Smooth muscle cell of the pulmonary artery (primary cell): ENCODE measurements around the gene AP1G2. TPM values are rescaled to one million over a fixed set of nuclear protein-coding genes. Genes with fewer than 3 reads are reported as not detected.

Experiments used
- total RNA-seq: library from RNA; depleted of rRNA; stranded (reverse); fragments of >200 nt; gene quantifications from 2 replicates; pipeline ENCODE4 v1.2.3, GENCODE V29; 2014

Gene AP1G2
- total RNA-seq: 10.2 and 10.6 TPM in 2 replicates

GRCh38 chr14:23567186-23568020, at the start of gene AP1G2:
Gene AP1G2, minus strand, starts transcription at chr14:23567791. Its CDS starts 477 bp downstream, at chr14:23567314.

GRCh38 chr14:23578560-23579310, 11.1 kb upstream of the AP1G2 start, which contains the start of gene JPH4:
Gene JPH4, minus strand, starts transcription at chr14:23578790. Its CDS starts 1,337 bp downstream, at chr14:23577453.

GRCh38 chr14:23555882-23556699, 11.5 kb downstream of the AP1G2 start, which contains the start of gene THTPA:
Gene THTPA, plus strand, starts transcription at chr14:23556271. Its CDS starts 487 bp downstream, at chr14:23556758.

GRCh38 chr14:23551266-23552028, 16.1 kb downstream of the AP1G2 start, which contains the start of gene ZFHX2:
Gene ZFHX2, minus strand, starts transcription at chr14:23551765. Its CDS starts 16,440 bp downstream, at chr14:23535325.

Other genes with a start within 250 kb of the AP1G2 start
- 59.7 and 77.2 TPM in 2 replicates for gene PABPN1, start 246.3 kb downstream of the AP1G2 start, total RNA-seq
- 31.1 and 46.3 TPM in 2 replicates for gene SLC22A17, start 214.9 kb downstream of the AP1G2 start, total RNA-seq
- gene EFS, start 202.6 kb downstream of the AP1G2 start, total RNA-seq: 4.7 and 15.0 TPM in 2 replicates
- gene IL25, start 195.0 kb downstream of the AP1G2 start, total RNA-seq: not detected in 2 replicates
- 0.17 and 0.65 TPM in 2 replicates for gene CMTM5, start 190.7 kb downstream of the AP1G2 start, total RNA-seq
- not detected in 2 replicates for gene MYH6, start 159.5 kb downstream of the AP1G2 start, total RNA-seq
- not detected in 2 replicates for gene MYH7, start 132.1 kb downstream of the AP1G2 start, total RNA-seq
- gene NGDN, start 98.1 kb downstream of the AP1G2 start, total RNA-seq: 28.5 and 31.1 TPM in 2 replicates
- 0.52 and 0.83 TPM in 2 replicates for gene ZFHX2, start 16.0 kb downstream of the AP1G2 start, total RNA-seq
- 25.5 and 26.2 TPM in 2 replicates for gene THTPA, start 11.5 kb downstream of the AP1G2 start, total RNA-seq
- gene JPH4, start 11.0 kb upstream of the AP1G2 start, total RNA-seq: not detected in 2 replicates
- gene DHRS2, start 68.6 kb upstream of the AP1G2 start, total RNA-seq: not detected in 2 replicates